Small intestine (tissue), 7 donors: ENCODE measurements around the gene TIMM23. TPM values are rescaled to one million over a fixed set of nuclear protein-coding genes. Genes with fewer than 3 reads are reported as not detected.
A peak's percentile ranks its signal among the peaks of the same experiment; 100 is the strongest.

ENCODE experiments used
- DNase-seq, 2 donors: peaks; one replicate each; pipeline versions ENCODE4 v3.0.0 to v3.0.0-alpha.2; 2013
- FAIRE-seq: peaks from 2 replicates; lab custom pipeline; 2012; peaks lifted over from hg19 to GRCh38; lab: Jason Lieb, UNC
- H3K27ac ChIP-seq, 3 donors: one replicate each; pipeline ENCODE4 v1.5.1; 2013; ENCODE audit warnings: low read length in 2 of 3, mild to moderate bottlenecking in 2 of 3, control low read depth in 1 of 3, inconsistent platforms in 1 of 3, low read depth in 1 of 3, moderate library complexity in 1 of 3
- H3K27me3 ChIP-seq, 3 donors: one replicate each; pipeline ENCODE4 v1.6.1; 2013; ENCODE audit warnings: low read length in 3 of 3, inconsistent platforms in 1 of 3; ENCODE audit not compliant: control insufficient read depth in 3 of 3, insufficient read depth in 3 of 3
- H3K36me3 ChIP-seq, 3 donors: one replicate each; pipeline ENCODE4 v1.6.1; 2013; ENCODE audit warnings: low read length in 3 of 3, inconsistent platforms in 1 of 3, low read depth in 1 of 3, mild to moderate bottlenecking in 1 of 3, moderate library complexity in 1 of 3; ENCODE audit not compliant: control insufficient read depth in 3 of 3, insufficient read depth in 2 of 3
- H3K4me1 ChIP-seq, 3 donors: one replicate each; pipeline ENCODE4 v1.6.1; 2013; ENCODE audit warnings: low read length in 2 of 3, inconsistent platforms in 1 of 3, low read depth in 1 of 3, mild to moderate bottlenecking in 1 of 3, moderate library complexity in 1 of 3; ENCODE audit not compliant: control insufficient read depth in 3 of 3, insufficient read depth in 2 of 3
- H3K4me3 ChIP-seq, 3 donors: one replicate each; pipeline ENCODE4 v1.5.1; 2013; ENCODE audit warnings: low read length in 3 of 3, control low read depth in 1 of 3, inconsistent platforms in 1 of 3, low read depth in 1 of 3, mild to moderate bottlenecking in 1 of 3, moderate library complexity in 1 of 3
- H3K9me3 ChIP-seq, 2 donors: one replicate each; pipeline ENCODE4 v1.6.1; 2013; ENCODE audit warnings: low read depth in 1 of 2, low read length in 1 of 2; ENCODE audit not compliant: control insufficient read depth in 2 of 2, insufficient read depth in 1 of 2
- WGBS, 3 donors: extraction: QIAGEN DNeasy Blood & Tissue Kit; methylation state at CpG; one replicate each; pipeline ENCODE4 v1.1.7; 2013; 5-methylcytosine and 5-hydroxymethylcytosine counted together
- polyA plus RNA-seq, 4 donors: library from polyadenylated mRNA; stranded (reverse) in 3 of 4; unstranded in 1 of 4; fragments of 200-250 nt in 3 of 4; fragments of 120-200 nt in 1 of 4; gene quantifications; one replicate each; pipeline versions ENCODE4 v1.2.1 to v1.2.3, GENCODE V29; 2013
- donor health status: healthy with polysubstance abuse.
- donor health status: control.
- donor health status: control.
- donor health status: Bipolar disorder and iron deficiency.
- donor health status: healthy.

Gene TIMM23
- polyA plus RNA-seq, 4 donors: 43.1 to 91.0 (median 75.6) TPM

- H3K4me3 ChIP-seq: peak overlapping the region; percentile 68 to 99 (median 79)
- no peaks in the 10 kb centered on the region for H3K9me3 ChIP-seq
- FAIRE-seq: no peak
- WGBS, 3 donors: 2 to 16% (median 6%) methylated on average over 6 of the region's 6 CpGs
- no peaks in the 10 kb centered on the region for H3K27me3 ChIP-seq
- peak overlapping the region; percentile 84 to 99 (median 93) for H3K27ac ChIP-seq
- H3K36me3 ChIP-seq: peaks cover 0 to 4% (median 0%) of the 10 kb centered on the region in 3 donors
- peaks cover 8 to 30% (median 14%) of the 10 kb centered on the region in 3 donors for H3K4me1 ChIP-seq
- no peak for DNase-seq
Observed at GRCh38 chr10:46029461-46030030, 57.3 kb downstream of the TIMM23 start.

GRCh38 chr10:46030091-46030937 is 58.0 kb downstream of the TIMM23 start, which contains the start of gene NCOA4:
Gene NCOA4 (minus strand): TSS chr10:46030623. CDS start chr10:46016680, 13,943 bp downstream.
- Histone ChIP-seq H3K9me3 (no peaks in the 10 kb centered on the region), H3K27ac (peak within 1 kb of the TSS; percentile 84 to 99 (median 93)), H3K36me3 (no peaks in the 10 kb centered on the region), H3K4me1 (peaks cover 4 to 25% (median 12%) of the 10 kb centered on the region in 3 donors), H3K27me3 (no peaks in the 10 kb centered on the region), H3K4me3 (peak within 1 kb of the TSS; percentile 68 to 99 (median 79))
- FAIRE-seq (no peak), DNase-seq (peak; percentile 98)
- WGBS, 3 donors: 1 to 2% (median 1%) methylated on average over 57 to 59 of the region's 59 CpGs

- no peak for FAIRE-seq
- peaks cover 1 to 14% (median 6%) of the 10 kb centered on the region in 3 donors for H3K4me1 ChIP-seq
- H3K27ac ChIP-seq: no peak overlapping the region
- H3K36me3 ChIP-seq: no peaks in the 10 kb centered on the region
- no peak overlapping the region for H3K4me3 ChIP-seq
- no peaks in the 10 kb centered on the region for H3K27me3 ChIP-seq
- DNase-seq: no peak
- H3K9me3 ChIP-seq: no peaks in the 10 kb centered on the region
- WGBS, 3 donors: 69 to 81% (median 72%) methylated on average over 6 of the region's 6 CpGs
Observed at GRCh38 chr10:46031648-46032532, 59.6 kb downstream of the TIMM23 start.

- no peaks in the 10 kb centered on the region for H3K36me3 ChIP-seq
- no peak overlapping the region for H3K27ac ChIP-seq
- peaks cover 0 to 1% (median 0%) of the 10 kb centered on the region in 3 donors for H3K27me3 ChIP-seq
- DNase-seq (peak in 1 of 2 donors; percentile 35), FAIRE-seq (no peak)
- no peak overlapping the region for H3K4me3 ChIP-seq
- H3K4me1 ChIP-seq: peaks cover 0 to 4% (median 3%) of the 10 kb centered on the region in 3 donors
- H3K9me3 ChIP-seq: no peaks in the 10 kb centered on the region
Observed at GRCh38 chr10:46033602-46034011, 61.3 kb downstream of the TIMM23 start.

- Histone ChIP-seq H3K27me3 (peaks cover 0 to 1% (median 0%) of the 10 kb centered on the region in 3 donors), H3K27ac (no peak overlapping the region), H3K4me3 (no peak overlapping the region), H3K9me3 (no peaks in the 10 kb centered on the region), H3K4me1 (no peaks in the 10 kb centered on the region), H3K36me3 (no peaks in the 10 kb centered on the region)
- FAIRE-seq: no peak
- no peak for DNase-seq
- WGBS, 3 donors: 58 to 59% (median 58%) methylated on average over 8 of the region's 8 CpGs
Observed at GRCh38 chr10:46035923-46036849, 63.9 kb downstream of the TIMM23 start.

- H3K36me3 ChIP-seq: no peaks in the 10 kb centered on the region
- 89 to 90% (median 90%) methylated on average over 8 of the region's 8 CpGs for WGBS, 3 donors
- no peak for FAIRE-seq
Observed at GRCh38 chr10:46037107-46037825, 65.0 kb downstream of the TIMM23 start.

GRCh38 chr10:46040004-46040403 is 67.7 kb downstream of the TIMM23 start:
- DNase-seq (no peak), FAIRE-seq (no peak)
- 63 to 84% (median 69%) methylated on average over 3 of the region's 3 CpGs for WGBS, 3 donors
- H3K27ac ChIP-seq: no peak overlapping the region
- no peak overlapping the region for H3K4me3 ChIP-seq
- H3K36me3 ChIP-seq: no peaks in the 10 kb centered on the region
- no peaks in the 10 kb centered on the region for H3K9me3 ChIP-seq
- peaks cover 0 to 5% (median 1%) of the 10 kb centered on the region in 3 donors for H3K27me3 ChIP-seq
- H3K4me1 ChIP-seq: no peaks in the 10 kb centered on the region

More at GRCh38 chr10:46037107-46037825, 65.0 kb downstream of the TIMM23 start:
- H3K4me3 ChIP-seq: no peak overlapping the region
- H3K9me3 ChIP-seq: no peaks in the 10 kb centered on the region
- H3K4me1 ChIP-seq: no peaks in the 10 kb centered on the region
- H3K27ac ChIP-seq: no peak overlapping the region
- no peak for DNase-seq
- peaks cover 0 to 1% (median 0%) of the 10 kb centered on the region in 3 donors for H3K27me3 ChIP-seq
